ENCODE results near the gene DCTD. TPM values are rescaled to one million over a fixed set of nuclear protein-coding genes. Genes with fewer than 3 reads are reported as not detected.
A peak's percentile ranks its signal among the peaks of the same experiment; 100 is the strongest.

The DCTD gene
- total RNA-seq, 1 experiment from 2014 or later: 100 TPM

DNA sequence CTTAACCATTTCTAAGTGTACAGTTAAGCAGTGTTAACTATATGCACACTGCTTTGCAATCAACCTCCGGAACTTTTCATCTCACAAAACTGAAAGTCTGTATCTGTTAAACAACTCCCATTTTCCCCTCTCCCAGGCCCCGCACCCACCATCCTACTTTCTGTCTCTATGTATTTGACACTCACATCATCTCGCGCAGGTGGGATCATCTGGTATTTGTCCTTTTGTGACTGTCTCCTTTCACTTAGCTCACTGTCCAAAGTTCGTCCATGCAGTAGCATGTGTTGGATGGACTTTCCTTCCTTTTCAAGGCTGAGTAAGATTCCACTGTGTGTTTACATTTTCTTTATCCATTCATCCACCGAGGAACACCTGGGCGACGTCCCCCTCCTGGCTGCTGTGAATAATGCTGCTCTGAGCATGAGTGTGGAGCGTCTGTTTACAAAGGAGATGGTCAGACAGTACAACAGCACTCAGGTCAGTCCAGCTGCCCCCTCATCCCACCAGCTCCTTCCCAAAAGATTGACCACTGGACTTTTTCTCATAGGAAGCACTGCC is 39.8 kb downstream of the DCTD start:
- no peak overlapping the region for H3K4me2 ChIP-seq (ENCODE audit: insufficient read depth, insufficient read length, low read length)
- no peaks in the 10 kb centered on the region for H3K27me3 Mint-ChIP-seq (ENCODE audit: low read depth)

More for the DNA sequence above, 39.8 kb downstream of the DCTD start:
- H3K14ac ChIP-seq (ENCODE audit: insufficient read depth, low read length): no peak overlapping the region
- H4K8ac ChIP-seq (replicated peaks; ENCODE audit: insufficient read length, low read depth, low read length): no peak overlapping the region
- Mint-ChIP-seq H3K4me1 (peaks cover 0 to 5% of the 10 kb centered on the region in 2 experiments; a peak in 1 of 4 replicates), H3K36me3 (ENCODE audit: insufficient read depth in 1 of 3, low read depth in 3 of 3) (peaks cover 0 to 6% (median 0%) of the 10 kb centered on the region in 3 experiments; a peak in 1 of 7 replicates), H3K9me3 (no peaks in the 10 kb centered on the region), H3K27ac (no peak overlapping the region), H3K4me3 (no peak overlapping the region)
- no peaks in the 10 kb centered on the region for H3K4me1 ChIP-seq (ENCODE audit: insufficient read depth, low read length)
- H2AFZ ChIP-seq (ENCODE audit: low read length): no peak overlapping the region
- TF ChIP-seq, protein P1, sequence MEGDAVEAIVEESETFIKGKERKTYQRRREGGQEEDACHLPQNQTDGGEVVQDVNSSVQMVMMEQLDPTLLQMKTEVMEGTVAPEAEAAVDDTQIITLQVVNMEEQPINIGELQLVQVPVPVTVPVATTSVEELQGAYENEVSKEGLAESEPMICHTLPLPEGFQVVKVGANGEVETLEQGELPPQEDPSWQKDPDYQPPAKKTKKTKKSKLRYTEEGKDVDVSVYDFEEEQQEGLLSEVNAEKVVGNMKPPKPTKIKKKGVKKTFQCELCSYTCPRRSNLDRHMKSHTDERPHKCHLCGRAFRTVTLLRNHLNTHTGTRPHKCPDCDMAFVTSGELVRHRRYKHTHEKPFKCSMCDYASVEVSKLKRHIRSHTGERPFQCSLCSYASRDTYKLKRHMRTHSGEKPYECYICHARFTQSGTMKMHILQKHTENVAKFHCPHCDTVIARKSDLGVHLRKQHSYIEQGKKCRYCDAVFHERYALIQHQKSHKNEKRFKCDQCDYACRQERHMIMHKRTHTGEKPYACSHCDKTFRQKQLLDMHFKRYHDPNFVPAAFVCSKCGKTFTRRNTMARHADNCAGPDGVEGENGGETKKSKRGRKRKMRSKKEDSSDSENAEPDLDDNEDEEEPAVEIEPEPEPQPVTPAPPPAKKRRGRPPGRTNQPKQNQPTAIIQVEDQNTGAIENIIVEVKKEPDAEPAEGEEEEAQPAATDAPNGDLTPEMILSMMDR (conservative IDR thresholded peaks at IDR 0.05): peak; percentile 46; the same call in 2 of the 3 replicates
- no peak overlapping the region for H2BK12ac ChIP-seq (ENCODE audit: insufficient read length, low read depth, low read length)
- H3K27me3 ChIP-seq (ENCODE audit: insufficient read depth, low read length): no peaks in the 10 kb centered on the region
- no peak overlapping the region for H4K5ac ChIP-seq (ENCODE audit: insufficient read length, low read depth, low read length)
- H2BK120ac ChIP-seq (ENCODE audit: low read depth, low read length, poor library complexity, severe bottlenecking): no peak overlapping the region
- WGBS (ENCODE audit: extremely low coverage, insufficient read length, low lambda C conversion rate): no CpG with 5 or more reads among the region's 9 CpGs
- no peak overlapping the region for H4K91ac ChIP-seq (ENCODE audit: insufficient read length, low read depth, low read length)
- H4K20me1 ChIP-seq (ENCODE audit: control insufficient read depth, insufficient read depth, insufficient read length): no peaks in the 10 kb centered on the region
- no peak overlapping the region for H3K18ac ChIP-seq (ENCODE audit: insufficient read length, low read depth, low read length)
- H3K56ac ChIP-seq (ENCODE audit: insufficient read length, low read depth, low read length): no peak overlapping the region
- H3K4ac ChIP-seq (ENCODE audit: low read depth, low read length): no peak overlapping the region
- H3K27ac ChIP-seq (ENCODE audit: insufficient read length, low read depth, low read length): no peak overlapping the region
- no peaks in the 10 kb centered on the region for H3K79me2 ChIP-seq (ENCODE audit: insufficient read depth, low read length)
- no peak overlapping the region for H2BK5ac ChIP-seq (ENCODE audit: insufficient read length, low read length)
- H3T11ph ChIP-seq (ENCODE audit: low read length): no peak overlapping the region
- no peak overlapping the region for H3K23ac ChIP-seq (ENCODE audit: insufficient read length, low read depth, low read length)
- no peaks in the 10 kb centered on the region for H3K79me1 ChIP-seq (ENCODE audit: insufficient read depth, low read depth, low read length, poor library complexity, severe bottlenecking)
- H2AK5ac ChIP-seq (ENCODE audit: insufficient read length, low read length): no peak overlapping the region
- DNase-seq: no peak
- H3K23me2 ChIP-seq (ENCODE audit: insufficient read length, low read depth, low read length, poor library complexity, severe bottlenecking): no peaks in the 10 kb centered on the region
- no peak overlapping the region for H3K9ac ChIP-seq (ENCODE audit: extremely low read depth, insufficient read length, low read length)
- H2BK20ac ChIP-seq (ENCODE audit: low read depth, low read length, poor library complexity, severe bottlenecking): no peak overlapping the region
- no peak overlapping the region for H2BK15ac ChIP-seq (ENCODE audit: low read depth, low read length)
- H3K9me3 ChIP-seq (ENCODE audit: control insufficient read depth, low read depth, low read length): no peaks in the 10 kb centered on the region
